ENCODE results near the gene LSR.
A peak's percentile ranks its signal among the peaks of the same experiment; 100 is the strongest.
"Not testable (repeated sequence)": the region's sequence is repeated elsewhere in the genome, so short reads cannot be mapped to it uniquely, and the experiment has no call there.

The LSR gene

GRCh38 chr19:35217649-35217990 is 31.2 kb upstream of the LSR start:
- no peak for DNase-seq (ENCODE audit: low read depth)

- no peak for DNase-seq (ENCODE audit: low read depth)
Observed at GRCh38 chr19:35219008-35219407, 29.8 kb upstream of the LSR start.

GRCh38 chr19:35220315-35220921 is 28.4 kb upstream of the LSR start:
- DNase-seq (ENCODE audit: low read depth), result no peak

- DNase-seq (ENCODE audit: low read depth), result not testable (repeated sequence)
Observed at GRCh38 chr19:35220973-35221590, 27.7 kb upstream of the LSR start.

GRCh38 chr19:35222373-35223015 is 26.3 kb upstream of the LSR start:
- no peak for DNase-seq (ENCODE audit: low read depth)

GRCh38 chr19:35223084-35223790 is 25.6 kb upstream of the LSR start:
- DNase-seq (ENCODE audit: low read depth), result no peak

GRCh38 chr19:35223862-35224505 is 24.8 kb upstream of the LSR start:
- peak; percentile 61 for DNase-seq (ENCODE audit: low read depth)

- DNase-seq (ENCODE audit: low read depth), result no peak
Observed at GRCh38 chr19:35224681-35225571, 23.9 kb upstream of the LSR start.

- no peak for DNase-seq (ENCODE audit: low read depth)
Observed at GRCh38 chr19:35225951-35226350, 22.9 kb upstream of the LSR start.

GRCh38 chr19:35226748-35227147 is 22.1 kb upstream of the LSR start:
- no peak for DNase-seq (ENCODE audit: low read depth)

- no peak for DNase-seq (ENCODE audit: low read depth)
Observed at GRCh38 chr19:35228177-35228930, 20.4 kb upstream of the LSR start, which contains the start of gene FAM187B. Gene FAM187B (minus strand): TSS chr19:35228739. CDS start chr19:35228680, 59 bp downstream.

GRCh38 chr19:35229601-35230000 is 19.2 kb upstream of the LSR start:
- DNase-seq (ENCODE audit: low read depth), result no peak

- DNase-seq (ENCODE audit: low read depth), result no peak
Observed at GRCh38 chr19:35231956-35232645, 16.7 kb upstream of the LSR start.

- DNase-seq (ENCODE audit: low read depth), result no peak
Observed at GRCh38 chr19:35232912-35233311, 15.9 kb upstream of the LSR start.

GRCh38 chr19:35236638-35237400 is 12.0 kb upstream of the LSR start:
- no peak for DNase-seq (ENCODE audit: low read depth)

GRCh38 chr19:35239597-35239996 is 9.2 kb upstream of the LSR start:
- not testable (repeated sequence) for DNase-seq (ENCODE audit: low read depth)

GRCh38 chr19:35240327-35240726 is 8.5 kb upstream of the LSR start:
- DNase-seq (ENCODE audit: low read depth), result no peak

- no peak for DNase-seq (ENCODE audit: low read depth)
Observed at GRCh38 chr19:35241417-35241816, 7.4 kb upstream of the LSR start.

- no peak for DNase-seq (ENCODE audit: low read depth)
Observed at GRCh38 chr19:35246466-35247092, 2.2 kb upstream of the LSR start.

Data from fibroblast of gingiva (primary cell).